GM11168 (cell line): Measurements from ENCODE around the gene C20orf204.

ENCODE experiments used
- in situ Hi-C: fragments of 300-500 bp; cut with MboI; formaldehyde crosslinking; loops from one replicate; pipeline ENCODE4 v1.12.0; 2022; ENCODE audit warnings: low sequenced_read_pairs; ENCODE audit not compliant: unreplicated experiment

The C20orf204 gene

DNA sequence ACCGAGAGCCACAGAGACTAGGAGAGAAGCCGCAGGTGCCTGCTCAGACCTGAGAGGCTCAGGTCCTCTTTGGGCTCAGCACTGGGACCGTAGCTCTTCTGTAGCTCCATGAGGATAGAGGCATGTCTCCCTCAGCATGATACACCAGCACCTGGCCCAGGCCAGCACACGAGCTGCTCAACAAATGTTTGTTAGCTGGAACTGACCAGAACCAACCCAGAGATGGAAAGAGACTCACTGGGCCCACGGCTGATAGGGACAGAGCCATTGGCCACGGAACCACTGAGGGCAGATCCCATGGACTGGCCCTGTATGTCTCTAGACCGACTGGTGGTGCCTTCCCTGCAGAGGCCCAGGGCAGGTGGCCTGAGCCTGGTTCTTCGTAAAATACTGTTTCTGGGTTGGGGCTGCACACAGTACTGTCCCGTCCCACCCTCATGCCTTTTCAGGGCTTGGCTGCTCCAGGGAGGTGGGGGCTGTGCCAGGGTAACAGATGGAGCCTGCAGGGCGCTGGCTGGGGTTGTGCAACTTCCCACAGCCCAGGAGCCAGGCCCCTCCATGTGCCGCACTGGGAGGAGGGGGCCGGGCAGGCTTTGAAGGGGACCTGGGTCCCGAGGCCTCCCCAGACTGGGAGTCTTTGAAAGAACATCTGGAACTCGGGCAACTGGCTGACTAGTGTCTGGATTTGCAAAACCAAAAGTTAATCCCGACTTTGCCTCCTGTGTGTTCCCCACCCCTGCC lies 5.2 kb downstream of the C20orf204 start:
- in situ Hi-C loops: no loop called here

GRCh38 chr20:64041781-64042053 lies 5.7 kb downstream of the C20orf204 start:
- in situ Hi-C loops: no loop called here

DNA sequence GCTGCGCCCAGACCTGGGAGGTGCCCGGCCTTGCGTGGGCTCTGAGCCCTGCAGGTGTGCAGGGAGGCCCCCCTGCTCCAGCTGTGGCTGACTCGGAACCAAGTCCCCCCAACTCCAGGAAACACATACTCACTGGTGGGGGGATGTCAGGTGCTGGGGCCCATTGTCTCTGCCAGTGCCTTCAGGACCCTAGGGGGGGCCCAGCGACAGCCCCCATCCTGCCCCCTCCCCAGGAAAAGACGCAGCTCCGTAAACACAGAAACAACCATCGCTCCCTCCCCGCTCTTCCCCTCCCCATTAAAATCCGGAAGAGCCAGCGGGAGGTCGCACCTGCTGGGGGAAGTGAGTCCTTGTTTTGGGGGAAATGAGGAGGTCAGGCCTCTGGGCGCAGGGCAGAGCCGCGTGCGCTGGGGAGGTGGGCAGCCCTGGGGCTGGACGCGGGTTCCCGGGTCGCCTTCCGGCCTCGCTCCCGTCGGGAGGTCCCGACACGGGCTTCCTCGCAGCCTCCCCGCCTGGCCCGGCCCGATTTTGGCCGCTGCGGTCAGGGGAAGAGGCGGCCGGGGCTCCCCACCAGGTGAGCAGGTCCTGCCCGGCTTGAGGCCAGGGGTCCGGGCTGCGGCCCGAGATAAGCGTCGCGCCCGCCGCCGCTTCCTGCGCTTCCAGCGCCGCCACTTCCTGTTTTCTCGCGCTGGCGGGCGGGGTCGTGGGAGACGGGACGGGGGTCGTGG lies 6.2 kb downstream of the C20orf204 start:
- in situ Hi-C loops: no loop called here

- in situ Hi-C loops: no loop called here
Observed at GRCh38 chr20:64043768-64044167, 7.8 kb downstream of the C20orf204 start.

DNA sequence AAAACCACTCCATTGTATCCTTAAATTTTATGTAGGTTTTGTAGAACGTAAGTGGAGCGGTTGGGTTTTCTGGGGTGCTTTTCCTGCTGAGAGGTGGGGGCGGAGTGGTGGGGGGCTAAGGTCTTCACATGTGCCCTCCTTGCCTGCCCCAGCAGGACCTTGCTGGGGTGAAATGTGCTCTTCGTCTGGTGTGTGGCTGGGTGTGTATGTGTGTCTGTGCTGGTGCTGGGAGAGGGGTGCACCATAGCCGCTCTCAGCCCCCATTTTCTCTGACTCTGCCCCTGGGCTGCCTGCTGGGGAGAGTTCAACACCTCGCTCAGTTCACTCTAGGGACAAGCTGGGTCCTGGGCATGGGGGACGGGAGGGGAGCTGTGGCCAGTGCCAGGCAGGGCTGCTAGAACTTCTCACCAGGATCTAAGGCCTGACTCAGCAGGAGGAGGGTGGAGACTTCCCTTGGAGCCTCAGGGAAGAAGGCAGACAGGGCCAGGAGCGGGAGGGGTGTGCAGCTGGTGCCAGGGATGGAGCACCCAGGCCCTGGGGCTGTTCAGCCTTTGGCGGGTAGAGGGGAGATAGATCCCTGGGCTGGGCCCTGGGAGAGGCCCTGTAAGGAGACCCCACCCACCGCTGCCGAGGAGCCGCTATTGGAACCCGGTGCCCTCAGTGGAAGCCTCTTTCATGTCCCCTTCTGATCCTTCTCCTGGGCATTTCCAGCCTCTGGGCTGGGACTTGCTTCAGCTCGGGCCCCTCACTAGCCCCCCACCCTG lies 8.7 kb downstream of the C20orf204 start:
- in situ Hi-C loops: no loop called here

DNA sequence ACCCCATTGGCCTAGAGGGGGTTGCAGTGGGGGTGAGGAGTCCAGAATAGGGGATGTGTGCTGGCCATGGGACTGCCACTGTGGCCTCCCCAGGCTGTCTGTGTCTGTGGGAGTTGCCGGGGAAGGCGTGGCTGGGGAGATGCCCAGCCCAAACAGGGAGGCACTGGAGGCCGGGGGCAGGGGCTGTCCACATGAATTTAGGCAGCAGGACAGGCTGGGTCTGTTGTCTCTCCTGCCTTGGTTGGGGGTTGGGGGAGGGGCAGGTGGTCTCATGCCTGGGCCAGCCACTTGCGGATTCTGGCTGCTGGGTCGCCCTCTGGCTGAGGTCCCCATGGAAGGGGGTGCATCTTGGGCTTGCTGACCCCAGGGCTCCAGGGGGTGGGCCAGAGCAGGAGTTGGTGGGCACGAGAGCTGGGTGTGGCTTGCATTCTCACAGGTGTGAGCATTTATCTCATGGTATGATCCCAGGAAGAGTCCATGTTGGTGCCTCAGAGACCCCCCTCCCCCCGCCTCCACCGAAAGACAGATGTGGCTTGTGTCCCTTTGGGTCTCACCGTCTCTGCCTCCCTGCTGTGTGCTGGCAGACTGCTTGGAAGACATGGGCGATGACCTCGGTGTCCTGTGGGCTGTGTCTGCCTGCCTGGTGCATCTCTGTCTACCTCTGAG lies 9.5 kb downstream of the C20orf204 start:
- in situ Hi-C loops: no loop called here

DNA sequence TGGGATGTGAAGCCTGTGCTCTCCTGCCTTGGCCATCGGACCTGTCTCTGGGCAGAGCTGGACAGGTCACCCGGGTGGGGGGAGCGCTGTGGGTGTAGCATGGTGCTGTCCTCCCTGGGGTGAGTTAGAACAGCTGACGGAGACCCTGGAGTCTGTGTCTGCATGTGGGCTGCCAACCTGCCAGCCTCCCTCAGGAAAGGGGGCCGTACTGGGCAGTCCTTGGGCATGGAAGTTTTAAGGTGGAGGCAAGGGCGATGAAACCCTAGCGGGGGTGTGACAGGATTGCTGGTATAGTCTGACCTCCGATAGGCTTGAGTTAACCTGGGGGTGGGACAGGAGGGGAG lies 11.0 kb downstream of the C20orf204 start:
- in situ Hi-C loops: no loop called here

DNA sequence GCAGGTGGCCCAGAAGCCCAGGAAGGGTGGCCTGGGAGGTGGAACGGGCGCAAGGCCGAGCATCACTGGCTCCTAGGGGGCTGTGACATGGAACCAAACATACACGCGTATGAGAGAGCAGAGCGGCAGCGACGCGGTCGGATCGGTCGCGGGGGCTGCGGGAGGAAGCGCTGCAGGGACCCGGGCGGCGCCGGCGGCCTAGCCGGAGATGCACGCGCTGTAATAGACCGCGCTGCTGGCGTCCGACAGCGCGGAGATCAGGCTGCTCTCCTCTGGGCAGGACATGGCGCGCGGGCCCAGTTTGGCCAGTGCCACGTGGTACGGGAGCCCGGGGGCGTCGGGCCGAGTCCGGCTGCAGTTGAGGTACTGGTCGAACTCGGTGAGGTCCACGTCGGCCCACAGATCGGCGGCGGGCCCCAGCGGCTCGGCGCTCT lies 12.0 kb downstream of the C20orf204 start:
- in situ Hi-C loops: no loop called here

DNA sequence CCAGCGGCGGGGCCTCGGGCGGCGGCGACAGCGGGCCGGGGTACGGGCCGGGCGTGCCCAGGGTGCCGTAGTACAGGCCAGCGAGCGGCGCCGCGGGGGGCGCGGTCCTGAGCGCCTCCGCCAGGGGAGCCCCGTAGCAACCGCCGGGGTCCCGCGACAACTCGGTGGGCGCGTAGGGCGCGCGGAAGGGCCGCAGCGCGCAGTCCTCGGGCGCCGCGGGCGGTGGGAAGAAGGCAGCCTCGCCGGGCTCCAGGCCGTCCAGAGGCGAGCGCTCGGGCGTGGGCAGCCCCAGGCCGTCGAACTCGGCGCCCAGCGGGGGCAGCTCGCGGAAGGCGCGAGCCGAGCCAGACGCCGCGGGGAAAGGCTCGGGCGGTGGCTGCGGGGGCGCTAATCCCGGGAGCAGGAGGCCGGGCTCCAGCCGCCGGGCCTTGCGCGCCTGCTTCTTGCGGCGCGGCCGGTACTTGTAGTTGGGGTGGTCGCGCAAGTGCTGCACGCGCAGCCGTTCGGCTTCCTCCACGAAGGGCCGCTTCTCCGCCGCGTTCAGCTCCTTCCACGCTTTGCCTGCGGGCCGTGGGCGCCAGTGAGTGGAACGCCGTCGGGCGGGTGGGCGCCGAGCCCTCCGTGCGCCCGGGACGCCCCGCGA lies 12.5 kb downstream of the C20orf204 start:
- in situ Hi-C loops: no loop called here

DNA sequence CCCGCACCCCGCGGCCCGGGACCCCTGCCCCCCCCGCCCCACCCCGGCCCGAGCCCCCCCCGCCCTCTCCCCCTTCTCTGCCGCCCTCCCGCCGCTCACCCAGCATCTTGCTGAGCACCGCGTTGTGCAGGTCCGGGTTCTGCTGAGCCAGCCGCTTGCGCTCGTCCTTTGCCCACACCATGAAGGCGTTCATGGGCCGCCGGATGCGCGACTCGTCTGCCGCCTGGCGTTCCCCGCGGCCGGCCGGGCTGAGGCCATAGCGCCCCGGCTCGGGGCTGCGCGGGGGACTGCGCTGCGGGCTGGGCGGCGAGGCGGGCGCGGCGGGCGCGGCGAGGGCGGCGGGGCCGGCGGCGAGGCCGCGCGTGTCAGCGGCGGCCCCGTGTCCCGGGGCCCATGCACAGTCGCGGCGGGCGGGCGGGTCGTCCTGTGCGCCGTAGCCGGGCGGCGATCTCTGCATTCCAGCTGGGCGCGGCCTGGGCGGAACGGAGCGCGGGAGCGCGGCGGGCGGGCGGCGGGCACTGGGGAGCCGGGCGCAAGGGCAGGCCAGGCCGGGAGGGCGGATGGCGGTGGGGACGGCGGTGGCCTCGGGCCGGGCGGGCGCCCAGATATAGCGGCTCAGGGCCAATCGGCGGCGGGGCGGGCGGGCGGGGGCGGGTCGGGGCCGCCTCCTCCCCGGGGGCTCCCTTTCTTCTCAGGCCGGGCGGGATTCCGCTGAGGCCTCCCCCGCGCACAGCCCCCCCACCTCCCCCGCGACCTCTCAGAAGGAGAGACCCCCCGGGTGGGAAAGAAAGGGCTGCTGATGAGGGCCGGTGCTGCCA lies 13.3 kb downstream of the C20orf204 start, which contains the start of gene SOX18:
Gene SOX18 (minus strand): TSS at position 580 of the 818 bp plus-strand sequence. CDS start 123 bp downstream, at position 457.
- in situ Hi-C loops: no loop called here

DNA sequence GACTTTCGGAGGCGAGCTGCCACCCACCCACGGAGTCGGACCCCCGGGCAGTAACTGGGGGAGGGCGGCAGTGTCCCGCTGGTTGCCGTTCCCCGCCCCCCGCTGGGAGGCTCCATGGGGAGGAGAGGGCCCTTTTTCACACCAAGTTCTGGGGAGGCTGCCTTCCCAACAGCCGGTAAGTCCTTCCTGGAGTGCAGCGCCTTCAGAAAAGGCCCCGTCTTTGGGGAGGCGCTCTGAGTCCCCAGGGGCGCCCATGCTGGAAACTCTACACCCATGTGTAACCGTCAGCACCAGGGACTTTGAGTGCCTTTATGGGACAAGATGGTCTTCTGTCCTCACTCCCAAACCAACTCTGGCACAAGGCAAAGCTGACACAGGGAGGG lies 13.9 kb downstream of the C20orf204 start:
- in situ Hi-C loops: no loop called here

DNA sequence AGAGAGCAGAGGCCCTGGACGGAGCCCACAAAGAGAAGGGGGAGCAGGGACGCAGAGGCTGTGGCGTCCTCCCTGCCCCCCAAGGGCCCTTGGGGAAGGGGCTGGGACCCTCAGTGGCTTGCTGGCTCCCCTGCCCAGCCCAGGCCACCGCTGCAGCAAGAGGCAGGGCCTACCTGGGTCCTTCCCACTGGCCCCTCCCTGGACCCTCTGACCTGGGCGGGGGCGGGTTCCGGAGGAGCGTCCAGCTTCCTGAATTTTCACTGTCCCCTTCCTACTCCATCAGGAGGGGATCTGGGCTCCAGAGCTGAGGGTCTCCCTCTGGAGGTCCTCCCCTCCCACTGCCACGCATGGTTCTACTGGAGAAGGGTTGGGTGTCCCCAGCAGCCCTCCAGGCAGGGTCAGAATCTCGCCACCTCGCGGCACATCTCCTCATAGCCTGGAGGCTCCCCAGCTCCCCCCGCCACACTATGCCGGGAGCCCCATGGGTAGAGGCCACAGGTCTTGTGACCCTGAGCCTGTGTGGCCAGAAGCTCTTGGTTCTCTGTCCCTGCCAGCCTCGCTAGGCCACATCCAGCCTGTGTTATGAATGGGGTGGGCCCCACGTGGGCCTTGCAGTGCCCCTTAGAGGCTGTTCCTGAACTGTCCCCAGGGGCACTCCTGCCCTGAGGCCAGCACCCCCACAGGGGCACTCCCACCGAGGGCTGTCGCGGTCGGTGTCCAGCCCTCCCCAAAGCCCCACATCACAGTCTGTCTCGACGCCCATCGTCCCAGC lies 14.5 kb downstream of the C20orf204 start:
- in situ Hi-C loops: no loop called here

DNA sequence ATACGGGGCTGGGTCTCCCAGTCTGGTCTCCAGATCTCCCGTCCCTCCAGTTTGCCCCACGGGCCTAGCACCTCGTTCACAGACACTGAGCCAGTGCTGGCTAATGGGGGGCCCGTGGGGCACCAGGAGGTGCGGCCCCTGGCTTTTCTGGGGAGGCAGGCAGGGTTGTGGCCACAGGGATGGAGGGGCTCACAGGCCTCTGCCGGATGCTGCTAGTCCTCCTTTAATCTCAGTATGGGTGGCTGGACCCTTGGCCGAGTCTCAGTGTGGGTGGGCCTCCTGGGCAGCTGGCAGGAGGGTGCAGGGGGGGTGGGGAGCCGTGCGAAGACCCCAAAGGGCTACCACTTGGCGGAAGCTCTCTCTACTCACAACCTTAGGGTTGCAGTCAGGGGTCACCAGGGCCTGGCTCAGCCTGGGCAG lies 15.1 kb downstream of the C20orf204 start:
- in situ Hi-C loops: no loop called here

DNA sequence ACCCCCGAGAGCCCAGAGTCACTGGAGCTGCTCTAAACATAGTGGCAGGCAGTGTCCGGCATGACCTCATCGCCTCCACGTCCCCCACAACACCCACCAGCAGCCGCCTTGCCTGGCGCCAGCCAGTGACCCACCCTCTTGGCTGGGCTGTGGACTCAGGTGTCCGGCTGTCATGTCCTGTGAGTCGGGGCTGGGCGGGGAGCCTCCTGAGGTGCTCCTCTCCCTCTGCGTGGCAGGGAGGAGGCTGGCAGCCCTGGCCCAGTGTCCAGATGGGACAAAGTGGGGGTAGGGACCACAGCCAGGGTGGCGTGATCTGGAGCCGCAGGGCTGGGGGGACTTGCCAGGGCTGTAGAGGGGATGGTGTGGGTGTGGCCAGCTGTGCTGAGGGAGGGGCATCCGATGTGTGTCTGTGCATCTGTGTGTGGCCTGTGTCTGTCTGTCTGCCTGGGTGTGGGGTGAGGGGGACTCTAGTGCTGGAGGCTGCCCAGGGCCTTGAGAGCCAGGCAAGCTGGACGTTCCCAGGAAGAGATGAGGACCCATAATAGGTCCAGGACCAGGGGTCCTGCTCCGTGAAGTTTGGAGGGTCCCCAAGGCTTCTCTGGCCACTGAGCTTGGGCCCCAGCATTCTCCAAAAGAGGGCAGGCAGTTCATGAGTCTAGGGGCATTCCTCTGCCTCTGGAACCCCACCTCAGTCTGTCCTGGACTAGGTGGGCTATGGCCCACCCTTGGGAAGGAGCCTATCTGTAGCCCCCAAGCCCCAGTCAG lies 15.8 kb downstream of the C20orf204 start:
- in situ Hi-C loops: no loop called here

GRCh38 chr20:64052326-64052722 lies 16.3 kb downstream of the C20orf204 start:
- in situ Hi-C loops: no loop called here

DNA sequence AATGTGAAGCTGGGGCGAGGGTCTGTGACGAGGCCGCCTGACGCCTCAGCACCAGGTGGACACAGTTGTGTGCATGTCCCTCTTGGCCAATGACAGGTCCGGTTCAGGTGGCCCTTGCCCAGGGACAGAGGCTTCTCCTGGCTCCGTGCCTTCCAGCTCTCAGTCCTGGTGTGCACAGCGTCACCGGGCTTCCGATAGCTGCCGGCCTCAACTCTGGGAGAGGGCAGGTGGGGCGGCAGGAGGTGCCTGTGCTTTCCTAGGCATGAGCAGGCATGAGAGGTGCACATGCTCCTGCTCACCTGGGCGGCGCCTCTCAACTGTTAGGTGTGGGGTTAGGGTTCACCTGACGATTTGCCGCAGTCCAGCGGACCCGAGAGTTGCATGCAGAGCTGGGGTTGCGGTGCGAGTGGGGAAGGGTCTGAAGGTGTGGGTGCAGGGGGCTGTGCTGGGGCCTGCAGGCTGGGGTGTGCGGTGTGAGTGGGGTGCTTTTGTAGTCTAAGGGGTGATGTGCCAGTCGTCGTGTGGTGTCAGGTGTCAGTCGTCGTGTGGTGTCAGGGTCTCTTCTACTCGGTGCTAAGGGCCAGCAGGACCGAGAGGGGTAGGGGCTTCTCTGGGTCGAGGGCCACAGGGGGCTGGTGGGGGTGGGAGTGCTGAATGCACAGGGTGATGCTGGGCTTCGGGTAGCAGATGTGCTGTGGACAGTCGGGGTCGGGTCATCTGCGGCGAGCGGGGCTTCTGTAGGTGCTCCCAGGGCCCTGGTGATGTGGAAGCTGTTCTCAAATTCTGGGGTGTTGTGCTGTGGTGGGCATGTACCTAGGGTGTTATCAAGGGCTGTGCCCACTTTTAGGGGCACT lies 17.2 kb downstream of the C20orf204 start:
- in situ Hi-C loops: no loop called here
